Measurements from ENCODE around the gene RECK.
A peak's percentile ranks its signal among the peaks of the same experiment; 100 is the strongest.

Gene RECK

DNA sequence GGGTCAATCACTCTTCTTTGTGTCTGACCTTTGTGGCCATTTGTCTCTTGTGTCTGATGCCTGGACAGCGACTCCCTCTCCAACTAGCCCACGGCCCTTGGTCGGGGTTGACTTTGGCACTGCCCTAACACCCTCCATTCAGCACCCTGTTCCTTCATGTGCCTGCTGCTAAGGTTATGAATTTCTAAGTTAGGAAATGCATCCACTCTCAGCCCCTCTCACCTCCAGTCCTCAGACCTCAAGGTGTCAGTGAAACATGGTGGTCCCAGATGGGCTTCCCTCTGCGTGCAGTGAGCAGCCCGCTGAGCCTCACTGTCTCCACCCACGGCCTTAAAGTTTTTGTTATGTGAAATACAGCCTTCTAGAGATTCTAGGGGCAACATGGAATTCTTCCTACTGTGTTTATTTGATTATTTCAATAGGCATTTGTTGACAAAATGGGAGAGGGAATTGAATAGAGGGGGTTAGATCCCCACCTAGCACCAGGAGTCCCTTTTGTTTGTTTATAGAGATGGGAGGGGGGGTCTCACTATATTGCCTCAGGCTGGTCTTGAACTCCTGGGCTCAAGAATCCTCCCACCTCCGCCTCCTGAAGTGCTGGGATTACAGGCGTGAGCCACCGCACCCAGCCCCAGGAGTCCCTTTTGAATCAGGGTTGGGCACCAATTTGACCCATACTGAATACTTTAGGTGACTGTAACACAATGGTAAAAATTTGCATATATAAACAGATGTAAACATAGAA, 98.2 kb downstream of the RECK start:
- Histone ChIP-seq H3K36me3 (ENCODE audit: control insufficient read depth, low read length) (no peaks in the 10 kb centered on the region), H3K4me1 (ENCODE audit: control insufficient read depth, low read length) (peaks cover 11% of the 10 kb centered on the region; the same call in 1 of the 2 replicates), H3K27ac (ENCODE audit: low read depth, low read length) (no peak overlapping the region), H3K9me2 (replicated peaks; ENCODE audit: control insufficient read depth, low read length) (no peaks in the 10 kb centered on the region), H4K20me1 (ENCODE audit: control insufficient read depth, insufficient read depth, low read depth, low read length) (no peaks in the 10 kb centered on the region), H3K4me3 (ENCODE audit: low read length) (no peak overlapping the region), H3K27me3 (ENCODE audit: control insufficient read depth, low read length) (peaks cover 38% of the 10 kb centered on the region), H3K9me3 (ENCODE audit: control insufficient read depth, insufficient read depth, low read length) (no peaks in the 10 kb centered on the region), H3K79me2 (ENCODE audit: control insufficient read depth, low read length) (no peaks in the 10 kb centered on the region), H3K4me2 (ENCODE audit: low read length) (no peak overlapping the region), H3F3A (ENCODE audit: control insufficient read depth, insufficient read depth) (no peaks in the 10 kb centered on the region)
- no peak for TF ChIP-seq CTCF (IDR thresholded peaks at IDR 0.05; ENCODE audit: low read depth, low read length, poor library complexity, severe bottlenecking)
- no peak for TF ChIP-seq EZH2phosphoT487 (IDR thresholded peaks at IDR 0.05; ENCODE audit: borderline replicate concordance, low read length)

DNA sequence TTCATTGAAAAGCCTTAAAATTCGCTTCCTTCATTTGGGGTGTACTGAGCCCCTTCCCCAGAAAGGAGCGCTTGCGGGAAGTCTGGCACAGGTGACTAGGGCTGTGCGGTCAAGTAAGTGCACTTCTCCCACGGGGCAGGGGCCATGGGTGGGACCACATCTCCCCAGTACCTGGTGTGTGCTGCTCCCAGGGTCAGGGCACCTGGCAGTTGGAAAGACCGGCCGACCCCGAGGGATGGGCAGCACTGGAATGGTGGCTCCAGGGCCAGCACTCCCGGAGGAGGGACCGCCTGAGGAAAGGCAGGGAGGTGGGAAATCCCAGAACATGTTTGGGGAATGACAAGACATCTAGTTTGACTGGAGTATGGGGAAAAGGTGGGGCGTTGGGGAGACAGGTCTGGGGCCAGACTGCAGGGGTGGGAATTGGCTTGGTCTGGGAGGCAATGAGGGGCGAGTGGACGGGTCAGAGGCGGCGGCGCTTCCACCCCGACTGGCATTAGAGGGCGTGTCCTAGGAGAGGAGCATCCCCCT, 99.1 kb downstream of the RECK start:
- Histone ChIP-seq H3F3A (ENCODE audit: control insufficient read depth, insufficient read depth) (no peaks in the 10 kb centered on the region), H4K20me1 (ENCODE audit: control insufficient read depth, insufficient read depth, low read depth, low read length) (no peaks in the 10 kb centered on the region), H3K27ac (ENCODE audit: low read depth, low read length) (no peak overlapping the region), H3K36me3 (ENCODE audit: control insufficient read depth, low read length) (no peaks in the 10 kb centered on the region), H3K4me2 (ENCODE audit: low read length) (peak overlapping the region; percentile 59), H3K4me1 (ENCODE audit: control insufficient read depth, low read length) (peaks cover 16% of the 10 kb centered on the region; the same call in 1 of the 2 replicates), H3K9me2 (replicated peaks; ENCODE audit: control insufficient read depth, low read length) (no peaks in the 10 kb centered on the region), H3K79me2 (ENCODE audit: control insufficient read depth, low read length) (no peaks in the 10 kb centered on the region), H3K4me3 (ENCODE audit: low read length) (peak overlapping the region; percentile 63), H3K9me3 (ENCODE audit: control insufficient read depth, insufficient read depth, low read length) (no peaks in the 10 kb centered on the region), H3K27me3 (ENCODE audit: control insufficient read depth, low read length) (peaks cover 38% of the 10 kb centered on the region)
- TF ChIP-seq CTCF (IDR thresholded peaks at IDR 0.05; ENCODE audit: low read depth, low read length, poor library complexity, severe bottlenecking), result no peak
- no peak for TF ChIP-seq EZH2phosphoT487 (IDR thresholded peaks at IDR 0.05; ENCODE audit: borderline replicate concordance, low read length)

- Histone ChIP-seq H3F3A (ENCODE audit: control insufficient read depth, insufficient read depth) (no peaks in the 10 kb centered on the region), H3K4me2 (ENCODE audit: low read length) (peak within 1 kb of the TSS; percentile 59), H3K36me3 (ENCODE audit: control insufficient read depth, low read length) (no peaks in the 10 kb centered on the region), H3K79me2 (ENCODE audit: control insufficient read depth, low read length) (no peaks in the 10 kb centered on the region), H3K9me2 (replicated peaks; ENCODE audit: control insufficient read depth, low read length) (no peaks in the 10 kb centered on the region), H4K20me1 (ENCODE audit: control insufficient read depth, insufficient read depth, low read depth, low read length) (no peaks in the 10 kb centered on the region), H3K9me3 (ENCODE audit: control insufficient read depth, insufficient read depth, low read length) (no peaks in the 10 kb centered on the region), H3K4me1 (ENCODE audit: control insufficient read depth, low read length) (peaks cover 16% of the 10 kb centered on the region; the same call in 1 of the 2 replicates), H3K27me3 (ENCODE audit: control insufficient read depth, low read length) (peaks cover 38% of the 10 kb centered on the region), H3K27ac (ENCODE audit: low read depth, low read length) (no peak within 1 kb of the TSS), H3K4me3 (ENCODE audit: low read length) (peak within 1 kb of the TSS; percentile 63)
- TF ChIP-seq CTCF (IDR thresholded peaks at IDR 0.05; ENCODE audit: low read depth, low read length, poor library complexity, severe bottlenecking), result peak; percentile 21
- TF ChIP-seq EZH2phosphoT487 (IDR thresholded peaks at IDR 0.05; ENCODE audit: borderline replicate concordance, low read length), result no peak
These were observed 99.7 kb downstream of the RECK start, which contains the start of gene GLIPR2 for GRCh38 chr9:36136272-36136893. TSS of gene GLIPR2 (plus strand) at chr9:36136733. CDS start at chr9:36136779, 46 bp downstream.

All from DOHH2 (cell line).